WERI-Rb-1 (cell line): ENCODE measurements around the gene TMEM178B.

Experiments used
- DNase-seq: peaks from one replicate; pipeline ENCODE4 v3.0.0-alpha.2; 2020
- H3K27ac ChIP-seq: fragments of 250-450 bp; sonication (Bioruptor Pico); 2 replicates; pipeline ENCODE4 v1.5.1; 2020; ENCODE audit warnings: mild to moderate bottlenecking, moderate library complexity
- H3K27me3 ChIP-seq: fragments of 250-450 bp; sonication (Bioruptor Pico); 2 replicates; pipeline ENCODE4 v1.5.1; 2021; ENCODE audit warnings: mild to moderate bottlenecking, low read depth, moderate library complexity; ENCODE audit not compliant: insufficient read depth, severe bottlenecking
- H3K36me3 ChIP-seq: fragments of 250-450 bp; sonication (Bioruptor Pico); 2 replicates; pipeline ENCODE4 v1.5.1; 2020; ENCODE audit warnings: mild to moderate bottlenecking, moderate library complexity
- H3K4me3 ChIP-seq: 2 replicates; pipeline ENCODE4 v1.5.1; 2011; ENCODE audit warnings: low read depth, mild to moderate bottlenecking, control low read depth, low read length
- H3K9me3 ChIP-seq: fragments of 250-450 bp; sonication (Bioruptor Pico); 2 replicates; pipeline ENCODE4 v1.5.1; 2021; ENCODE audit warnings: mild to moderate bottlenecking, moderate library complexity; ENCODE audit not compliant: severe bottlenecking
- TF ChIP-seq, protein P1 (sequence below): IDR thresholded peaks from 2 replicates; pipeline ENCODE4 v1.5.1; 2011; ENCODE audit warnings: low read depth, mild to moderate bottlenecking, control low read depth, inconsistent platforms, low read length

Gene TMEM178B

DNA sequence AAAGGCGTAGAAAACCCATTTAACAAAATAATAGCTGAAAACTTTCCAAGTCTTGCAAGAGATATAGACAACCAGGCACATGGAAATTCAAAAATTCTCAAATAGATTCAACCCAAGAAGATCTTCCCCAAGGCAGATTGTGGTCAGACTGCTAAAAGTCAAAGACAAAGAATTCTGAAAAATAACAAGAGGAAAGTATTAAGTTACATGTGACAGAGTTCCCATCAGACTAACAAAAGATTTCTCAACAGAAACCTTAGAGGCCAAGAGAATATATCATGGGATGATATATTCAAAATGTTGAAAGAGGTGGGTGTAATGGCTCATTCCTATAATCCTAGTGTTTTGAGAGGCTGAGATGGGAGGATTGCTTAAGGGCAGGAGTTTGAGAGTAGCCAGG, 59.8 kb downstream of the TMEM178B start:
- no peak for DNase-seq
- no peaks in the 10 kb centered on the region for H3K27me3 ChIP-seq
- H3K9me3 ChIP-seq: peaks cover 3% of the 10 kb centered on the region
- TF ChIP-seq, protein P1, sequence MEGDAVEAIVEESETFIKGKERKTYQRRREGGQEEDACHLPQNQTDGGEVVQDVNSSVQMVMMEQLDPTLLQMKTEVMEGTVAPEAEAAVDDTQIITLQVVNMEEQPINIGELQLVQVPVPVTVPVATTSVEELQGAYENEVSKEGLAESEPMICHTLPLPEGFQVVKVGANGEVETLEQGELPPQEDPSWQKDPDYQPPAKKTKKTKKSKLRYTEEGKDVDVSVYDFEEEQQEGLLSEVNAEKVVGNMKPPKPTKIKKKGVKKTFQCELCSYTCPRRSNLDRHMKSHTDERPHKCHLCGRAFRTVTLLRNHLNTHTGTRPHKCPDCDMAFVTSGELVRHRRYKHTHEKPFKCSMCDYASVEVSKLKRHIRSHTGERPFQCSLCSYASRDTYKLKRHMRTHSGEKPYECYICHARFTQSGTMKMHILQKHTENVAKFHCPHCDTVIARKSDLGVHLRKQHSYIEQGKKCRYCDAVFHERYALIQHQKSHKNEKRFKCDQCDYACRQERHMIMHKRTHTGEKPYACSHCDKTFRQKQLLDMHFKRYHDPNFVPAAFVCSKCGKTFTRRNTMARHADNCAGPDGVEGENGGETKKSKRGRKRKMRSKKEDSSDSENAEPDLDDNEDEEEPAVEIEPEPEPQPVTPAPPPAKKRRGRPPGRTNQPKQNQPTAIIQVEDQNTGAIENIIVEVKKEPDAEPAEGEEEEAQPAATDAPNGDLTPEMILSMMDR: no peak
- no peak overlapping the region for H3K27ac ChIP-seq
- no peaks in the 10 kb centered on the region for H3K36me3 ChIP-seq
- H3K4me3 ChIP-seq: no peak overlapping the region

DNA sequence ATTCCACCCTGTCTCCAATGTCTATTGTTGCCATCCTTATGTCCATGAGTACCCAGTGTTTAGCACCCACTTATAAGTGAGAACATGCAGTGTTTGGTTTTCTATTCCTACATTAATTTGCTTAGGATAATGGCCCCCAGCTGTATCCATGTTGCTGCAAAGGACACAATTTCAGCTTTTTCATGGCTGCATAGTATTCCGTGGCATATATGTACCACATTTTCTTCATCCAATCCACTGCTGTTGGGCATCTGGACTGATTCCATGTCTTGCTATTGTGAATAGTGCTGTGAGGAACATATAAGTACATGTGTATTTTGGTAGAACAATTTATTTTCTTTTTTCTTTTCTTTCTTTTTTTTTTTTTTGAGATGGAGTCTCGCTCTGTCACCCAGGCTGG, 68.2 kb downstream of the TMEM178B start:
- H3K27me3 ChIP-seq: no peaks in the 10 kb centered on the region

GRCh38 chr7:141144921-141145629, 71.2 kb downstream of the TMEM178B start:
- Histone ChIP-seq H3K9me3 (peaks cover 2% of the 10 kb centered on the region), H3K27me3 (no peaks in the 10 kb centered on the region), H3K27ac (no peak overlapping the region), H3K36me3 (no peaks in the 10 kb centered on the region), H3K4me3 (no peak overlapping the region)
- TF ChIP-seq, protein P1: no peak
- DNase-seq: no peak

More for the DNA sequence above, 68.2 kb downstream of the TMEM178B start:
- H3K36me3 ChIP-seq: no peaks in the 10 kb centered on the region
- no peak for DNase-seq
- no peak overlapping the region for H3K4me3 ChIP-seq
- H3K9me3 ChIP-seq: peaks cover 2% of the 10 kb centered on the region
- TF ChIP-seq, protein P1: no peak
- no peak overlapping the region for H3K27ac ChIP-seq

DNA sequence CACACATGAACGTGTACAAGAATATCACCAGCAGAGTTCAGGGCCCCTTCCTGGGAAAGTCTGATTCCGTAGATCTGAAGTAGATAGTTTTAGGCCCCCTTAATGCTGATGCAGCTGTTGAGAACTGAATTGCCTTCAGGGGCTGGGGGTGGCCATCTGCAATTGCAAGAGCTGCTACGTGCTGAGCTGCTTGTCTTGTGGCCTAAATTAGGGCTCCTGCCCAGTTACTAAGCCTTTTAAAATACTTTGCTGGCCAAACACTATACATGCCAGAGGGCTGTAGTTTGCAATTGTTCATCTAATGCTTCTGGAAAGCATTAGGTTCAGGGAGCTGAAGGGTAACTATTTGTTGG, 71.7 kb downstream of the TMEM178B start:
- Histone ChIP-seq H3K9me3 (peaks cover 2% of the 10 kb centered on the region), H3K36me3 (no peaks in the 10 kb centered on the region), H3K27ac (no peak overlapping the region), H3K4me3 (no peak overlapping the region), H3K27me3 (no peaks in the 10 kb centered on the region)
- DNase-seq: no peak
- TF ChIP-seq, protein P1: no peak

DNA sequence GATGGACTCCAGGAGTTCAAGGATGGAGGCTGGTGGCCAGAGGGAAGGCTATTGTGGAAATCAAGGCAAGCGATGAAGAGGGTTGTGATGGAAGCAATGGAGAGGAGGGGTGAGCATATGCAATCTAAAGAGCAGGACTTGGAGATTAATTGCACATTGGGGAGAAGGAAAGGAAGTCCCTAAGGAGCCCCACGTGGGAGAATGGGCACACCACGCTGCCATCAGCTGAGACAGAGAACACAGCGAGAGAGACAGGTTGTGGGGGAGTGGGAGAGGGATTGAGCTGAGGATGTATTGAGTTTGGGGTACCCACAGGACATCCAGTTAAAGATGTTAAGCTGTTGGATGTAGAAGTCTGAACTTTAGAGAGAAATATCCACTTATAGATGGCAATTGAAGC, 73.6 kb downstream of the TMEM178B start:
- H3K36me3 ChIP-seq: no peaks in the 10 kb centered on the region
- TF ChIP-seq, protein P1: no peak
- H3K4me3 ChIP-seq: no peak overlapping the region
- no peaks in the 10 kb centered on the region for H3K9me3 ChIP-seq
- DNase-seq: no peak
- no peaks in the 10 kb centered on the region for H3K27me3 ChIP-seq
- no peak overlapping the region for H3K27ac ChIP-seq

- Histone ChIP-seq H3K27ac (no peak overlapping the region), H3K9me3 (no peaks in the 10 kb centered on the region), H3K27me3 (no peaks in the 10 kb centered on the region), H3K4me3 (no peak overlapping the region), H3K36me3 (no peaks in the 10 kb centered on the region)
- DNase-seq: no peak
- TF ChIP-seq, protein P1: no peak
Observed at GRCh38 chr7:141150465-141150864, 76.6 kb downstream of the TMEM178B start.
